HG03103 (cell line): Measurements from ENCODE around the gene NONO.
"Not testable (repeated sequence)": the region's sequence is repeated elsewhere in the genome, so short reads cannot be mapped to it uniquely, and the experiment has no call there.

Source experiments
- ATAC-seq: cut with Tn5 transposase; IDR thresholded peaks from one replicate; pipeline ENCODE4 v1.9.1; 2021; ENCODE audit warnings: low read depth; ENCODE audit not compliant: unreplicated experiment

The NONO gene

GRCh38 chrX:71282514-71283402 is 677 bp upstream of the NONO start:
- ATAC-seq = peak; percentile 31

GRCh38 chrX:71285929-71286328 is 2.5 kb downstream of the NONO start:
- ATAC-seq = no peak

DNA sequence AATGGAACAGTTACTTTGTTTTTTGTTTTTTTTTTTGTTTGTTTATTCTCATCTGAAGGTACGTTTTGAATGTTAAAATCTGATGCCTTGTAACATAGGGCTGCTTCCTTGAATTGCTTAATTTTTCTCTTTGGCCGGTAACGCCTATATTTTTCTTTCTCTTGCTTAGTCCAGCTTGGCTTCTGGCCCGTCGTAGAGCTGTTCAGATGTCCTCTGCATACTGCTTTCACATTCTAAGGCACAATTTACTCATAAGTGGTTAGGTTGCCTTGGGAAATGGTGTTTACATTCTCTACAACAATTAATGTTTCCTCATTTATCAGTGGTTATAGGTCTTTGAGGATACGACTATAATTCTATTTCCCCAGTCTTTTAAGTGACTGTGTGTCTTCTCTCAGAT is 7.9 kb downstream of the NONO start:
- no peak for ATAC-seq

DNA sequence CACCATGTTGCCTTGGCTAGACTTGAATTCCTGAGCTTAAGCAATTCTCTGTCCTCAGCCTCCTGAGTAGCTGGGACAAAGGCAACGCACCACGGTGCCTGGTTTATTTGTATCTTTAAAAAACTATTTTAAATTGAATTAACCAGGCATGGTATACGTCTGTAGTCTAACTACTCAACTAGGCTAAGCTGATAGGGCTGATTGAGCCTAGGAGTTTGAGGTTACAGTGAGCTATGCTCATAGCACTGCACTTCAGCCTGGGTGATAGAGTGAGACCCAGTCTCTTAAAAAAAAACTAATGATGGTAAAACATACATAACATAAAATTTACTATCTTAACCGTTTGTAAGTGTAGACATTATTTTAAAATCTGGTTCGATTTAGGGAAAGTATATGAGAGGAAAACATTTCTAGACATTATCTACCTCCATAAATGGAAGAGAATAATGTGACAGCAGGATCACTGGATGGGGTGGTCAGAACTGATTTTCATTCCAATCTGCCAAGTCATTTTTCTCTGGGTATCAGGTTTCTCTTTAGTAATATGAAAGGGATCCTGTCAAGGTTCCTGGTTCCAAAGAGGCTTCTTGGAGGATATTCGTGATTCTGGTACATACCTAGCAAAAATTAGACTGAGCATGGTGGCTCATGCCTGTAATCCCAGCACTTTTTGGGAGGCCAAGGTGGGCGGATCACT is 9.4 kb downstream of the NONO start:
- no peak for ATAC-seq

DNA sequence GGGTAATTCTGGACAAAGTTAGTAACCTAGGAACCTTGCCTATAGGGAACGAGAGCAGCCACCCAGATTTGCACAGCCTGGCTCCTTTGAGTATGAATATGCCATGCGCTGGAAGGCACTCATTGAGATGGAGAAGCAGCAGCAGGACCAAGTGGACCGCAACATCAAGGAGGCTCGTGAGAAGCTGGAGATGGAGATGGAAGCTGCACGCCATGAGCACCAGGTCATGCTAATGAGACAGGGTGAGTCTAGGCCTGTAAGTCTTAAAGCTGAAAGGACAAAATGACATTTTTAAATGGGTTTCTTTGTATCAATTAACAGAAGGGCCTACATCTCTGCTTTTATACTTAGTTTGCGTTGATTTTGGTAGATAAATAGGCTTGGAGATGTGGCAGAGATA is 13.4 kb downstream of the NONO start:
- no peak for ATAC-seq

DNA sequence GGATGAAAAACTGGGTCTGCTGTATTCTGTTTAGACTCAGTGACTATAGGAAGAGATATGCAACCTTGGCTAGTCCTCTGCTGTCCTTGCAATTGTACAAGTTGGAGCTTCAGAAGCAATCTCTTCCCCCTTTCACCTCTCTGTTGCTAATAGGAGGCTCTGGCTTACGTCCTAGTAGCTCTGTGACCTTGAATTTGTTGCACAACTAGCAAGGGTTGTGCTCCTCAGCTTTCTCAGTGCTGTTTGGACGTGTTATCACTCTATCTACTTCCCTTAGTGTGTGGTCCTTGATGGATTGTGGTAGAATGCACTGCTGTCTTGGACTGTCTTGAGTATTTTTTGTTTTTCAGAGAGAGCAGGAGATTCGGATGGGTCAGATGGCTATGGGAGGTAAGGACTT is 14.7 kb downstream of the NONO start:
- no peak for ATAC-seq

GRCh38 chrX:71300064-71300463 is 16.6 kb downstream of the NONO start:
- not testable (repeated sequence) for ATAC-seq

DNA sequence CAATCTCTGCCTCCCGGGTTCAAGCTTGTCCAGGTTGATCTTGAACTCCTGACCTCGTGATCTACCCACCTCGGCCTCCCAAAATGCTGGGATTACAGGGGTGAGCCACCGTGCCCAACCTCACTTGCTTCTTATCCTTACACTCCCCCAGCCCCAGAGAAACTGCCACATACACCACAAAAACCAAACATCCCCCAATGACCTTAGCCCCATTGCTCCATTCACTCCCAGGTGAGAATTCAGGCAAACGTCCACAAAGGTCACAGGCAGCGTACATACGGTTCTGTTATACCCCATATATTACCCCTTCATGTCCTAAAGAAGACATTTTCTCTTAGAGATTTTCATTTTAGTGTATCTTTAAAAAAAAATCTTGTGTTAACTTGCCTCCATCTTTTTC is 17.1 kb downstream of the NONO start:
- not testable (repeated sequence) for ATAC-seq

- ATAC-seq = no peak
Observed at GRCh38 chrX:71301195-71301924, 17.9 kb downstream of the NONO start, which contains the start of gene ITGB1BP2. Gene ITGB1BP2, plus strand, starts transcription at chrX:71301750. Its CDS starts 57 bp downstream, at chrX:71301807.

GRCh38 chrX:71302461-71303213 is 19.2 kb downstream of the NONO start:
- no peak for ATAC-seq

DNA sequence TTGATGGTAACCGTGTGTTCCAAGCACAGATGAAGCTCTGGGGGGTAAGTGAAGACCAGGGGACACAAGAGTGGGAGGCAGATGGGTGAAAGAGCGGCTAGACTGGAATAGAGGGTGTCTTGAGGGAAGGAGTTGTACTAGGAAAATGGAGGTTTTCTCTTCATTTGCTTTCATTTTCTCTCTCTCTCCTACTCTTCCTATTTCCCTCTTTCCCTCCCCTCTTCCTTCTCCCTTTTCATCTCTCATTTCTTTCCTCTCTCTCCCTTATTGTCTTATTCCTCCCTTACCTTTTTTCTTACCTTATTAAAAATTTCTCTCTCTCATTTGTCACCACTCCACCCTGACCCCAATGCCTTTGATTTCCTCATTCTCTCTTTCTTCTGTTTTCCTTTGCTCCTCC is 21.1 kb downstream of the NONO start:
- ATAC-seq = no peak

GRCh38 chrX:71315917-71316316 is 32.5 kb downstream of the NONO start:
- ATAC-seq = no peak

DNA sequence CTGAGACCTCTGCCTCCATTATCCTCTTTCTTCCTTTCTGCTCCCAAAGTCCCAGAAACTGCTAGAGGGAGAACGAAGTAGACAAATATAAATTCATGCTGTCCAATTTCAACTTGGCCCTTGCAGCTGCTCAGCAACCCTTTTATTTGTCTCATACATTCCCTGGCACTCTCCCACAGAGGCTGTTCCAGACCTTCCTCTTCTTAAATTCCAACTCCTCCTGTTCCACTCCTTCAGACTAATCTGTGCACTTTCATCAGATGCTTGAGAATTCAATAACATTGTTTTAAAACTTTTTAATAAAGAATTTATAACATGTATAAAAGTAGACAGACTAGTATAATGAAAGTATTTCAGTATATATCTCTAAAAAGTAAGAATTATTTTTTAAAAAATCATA is 33.5 kb downstream of the NONO start:
- ATAC-seq = not testable (repeated sequence)

- no peak for ATAC-seq
Observed at GRCh38 chrX:71320126-71320525, 36.7 kb downstream of the NONO start.

DNA sequence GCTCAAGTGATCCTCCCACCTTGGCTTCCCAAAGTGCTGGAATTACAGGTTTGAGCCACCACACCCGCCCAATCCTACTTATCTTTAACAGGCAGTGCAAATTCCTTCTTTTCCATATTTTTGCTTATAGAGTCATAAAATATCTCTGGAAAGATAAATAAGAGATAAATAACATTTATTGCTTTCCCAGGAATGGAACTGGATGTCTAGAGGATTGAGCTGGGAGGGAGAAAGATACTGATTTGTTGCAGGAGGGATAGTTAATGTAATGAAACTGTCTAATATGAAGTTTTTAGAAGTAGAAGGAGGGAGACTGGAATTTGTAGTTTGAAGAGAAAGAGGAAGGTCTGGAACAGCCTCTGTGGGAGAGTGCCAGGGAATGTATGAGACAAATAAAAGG is 38.3 kb downstream of the NONO start:
- ATAC-seq = no peak

DNA sequence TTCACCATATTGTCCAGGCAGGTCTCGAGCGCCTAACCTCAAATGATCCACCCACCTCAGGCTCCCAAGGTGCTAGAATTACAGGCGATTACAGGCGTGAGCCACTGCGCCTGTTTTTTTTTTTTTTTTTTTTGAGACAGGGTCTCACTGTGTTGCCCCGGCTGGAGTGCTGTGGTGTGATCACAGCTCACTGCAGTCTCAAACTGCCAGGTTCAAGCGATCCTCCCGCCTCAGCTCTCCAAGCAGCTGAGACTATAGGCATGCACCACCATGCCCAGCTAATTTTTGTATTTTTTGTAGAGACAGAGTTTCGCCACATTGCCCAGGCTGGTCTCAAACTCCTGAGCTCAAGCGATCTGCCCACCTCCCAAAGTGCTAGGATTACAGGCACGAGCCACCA is 41.0 kb downstream of the NONO start:
- not testable (repeated sequence) for ATAC-seq

- no peak for ATAC-seq
Observed at GRCh38 chrX:71326394-71326793, 43.0 kb downstream of the NONO start.

GRCh38 chrX:71349151-71349665 is 65.8 kb downstream of the NONO start:
- not testable (repeated sequence) for ATAC-seq

- ATAC-seq = not testable (repeated sequence)
Observed at GRCh38 chrX:71349867-71350266, 66.4 kb downstream of the NONO start.
